Breast epithelium (tissue), 3 donors: Measurements from ENCODE around the gene TMEM220.

Source experiments
- CTCF ChIP-seq, 3 donors: fragments of 450-650 bp; IDR thresholded peaks; one replicate each; pipeline ENCODE4 v1.5.1; 2016 to 2017; ENCODE audit warnings: antibody characterized with exemption in 3 of 3, mild to moderate bottlenecking in 3 of 3, moderate library complexity in 3 of 3
- POLR2A ChIP-seq: fragments of 450-650 bp; IDR thresholded peaks from one replicate; pipeline ENCODE4 v1.6.1; 2016; ENCODE audit warnings: antibody characterized with exemption, mild to moderate bottlenecking, moderate library complexity

DNA sequence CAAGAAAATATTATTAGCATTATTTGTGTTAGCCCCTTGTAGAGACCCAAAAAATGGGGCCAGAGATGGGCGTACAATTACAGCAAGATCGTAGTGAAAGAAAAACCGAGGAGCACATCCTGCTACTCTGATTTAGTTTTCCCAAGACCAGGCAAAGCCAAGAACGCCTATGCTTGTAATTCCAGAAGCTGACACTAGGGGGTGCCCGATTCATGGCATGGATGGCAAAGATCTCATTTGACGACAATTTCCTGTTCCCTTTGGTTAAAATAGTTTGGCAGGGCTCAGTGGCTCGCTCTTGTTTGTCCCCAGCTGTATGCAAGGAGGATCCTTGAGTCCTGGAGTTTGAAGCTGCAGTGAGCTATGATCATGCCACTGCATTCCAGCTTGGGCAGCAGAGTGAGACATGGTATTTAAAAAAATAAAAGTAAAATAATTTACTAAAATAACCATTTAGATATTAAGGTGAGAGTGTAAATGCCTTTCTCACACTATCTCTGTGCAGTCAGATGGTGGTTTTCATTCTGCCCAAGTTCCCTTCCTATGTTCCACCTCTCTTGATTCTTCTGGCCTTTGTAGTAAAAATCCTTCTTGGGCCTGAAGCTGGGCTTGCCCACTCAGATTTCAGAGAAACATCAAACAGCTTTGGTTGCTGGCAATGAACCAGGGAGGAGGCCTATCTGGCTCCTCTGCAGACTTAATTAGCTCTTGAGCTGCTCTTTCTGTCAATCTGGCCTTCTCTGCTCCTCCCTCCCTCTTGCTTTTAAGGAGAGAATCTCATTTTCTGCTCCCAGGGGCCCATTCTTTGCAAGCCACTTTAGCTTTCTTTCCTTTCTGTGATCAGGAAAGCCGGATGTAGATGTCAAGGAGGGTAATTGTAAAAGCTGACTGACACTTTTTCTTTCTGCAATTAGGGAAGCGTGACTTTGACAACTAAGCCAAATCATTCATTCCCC is 42.9 kb upstream of the TMEM220 start:
- TF ChIP-seq POLR2A = no peak
- TF ChIP-seq CTCF (IDR thresholded peaks at IDR 0.05) = peak; percentile 34 to 56 (median 37)
